Mucosa of descending colon (tissue), 3 donors: ENCODE results near the gene NPTXR. TPM values are rescaled to one million over a fixed set of nuclear protein-coding genes. Genes with fewer than 3 reads are reported as not detected.
A peak's percentile ranks its signal among the peaks of the same experiment; 100 is the strongest.

Experiments used
- ATAC-seq: fragments of 200-7000 bp; cut with Tn5 transposase; one replicate; pipeline ENCODE4 v1.9.1; 2020; ENCODE audit warnings: mild to moderate bottlenecking, moderate library complexity
- DNase-seq, 3 donors: peaks; one replicate each; pipeline ENCODE4 v3.0.0-alpha.2; 2020
- H3K36me3 ChIP-seq: fragments of 200-600 bp; one replicate; pipeline ENCODE4 v1.8.0; 2021; ENCODE audit warnings: low read depth, mild to moderate bottlenecking
- H3K4me1 ChIP-seq: fragments of 200-600 bp; one replicate; pipeline ENCODE4 v1.8.0; 2021; ENCODE audit warnings: low read depth, mild to moderate bottlenecking
- H3K4me3 ChIP-seq: fragments of 200-600 bp; one replicate; pipeline ENCODE4 v1.8.0; 2021; ENCODE audit warnings: mild to moderate bottlenecking
- H3K9me3 ChIP-seq: fragments of 200-600 bp; one replicate; pipeline ENCODE4 v1.8.0; 2021; ENCODE audit warnings: mild to moderate bottlenecking
- CTCF ChIP-seq: fragments of 200-600 bp; IDR thresholded peaks from one replicate; pipeline ENCODE4 v1.8.0; 2022; ENCODE audit warnings: antibody characterized with exemption, mild to moderate bottlenecking
- intact Hi-C, 2 donors: fragments of 100-400 bp; cut with DNase I in 1 of 2; cut with micrococcal nuclease in 1 of 2; formaldehyde crosslinking; loops; one replicate each; pipeline versions ENCODE4 v1.11.0 to v1.11.1; 2022; cut with DNase I, micrococcal nuclease
- total RNA-seq, 3 donors: library from RNA; stranded (reverse); fragmentation: NEBNext Ultra II Directional in 2 of 3; extraction: Animal tissue kit (Norgen Biotek cat#: 25700) in 2 of 3; gene quantifications; one replicate each; pipeline versions ENCODE4 v1.2.1 to v1.2.4, GENCODE V29; 2021 to 2023
- donor health status: DM: no; HTN: no; CAD: no; lungs with moderate emphysema.
- donor health status: DM: no; HTN: no; CAD: no.
- donor health status: DM: no; HTN: yes; CAD: no.

NPTXR gene
- total RNA-seq, 3 donors from 2014 or later = 0.84 to 15.5 (median 1.2) TPM

GRCh38 chr22:38802671-38803121 lies 41.1 kb downstream of the NPTXR start:
- H3K4me3 ChIP-seq = no peak overlapping the region
- ATAC-seq (peak; percentile 71), DNase-seq (peak in 1 of 3 donors; percentile 7)
- no peaks in the 10 kb centered on the region for H3K4me1 ChIP-seq
- no peak for TF ChIP-seq CTCF
- no peaks in the 10 kb centered on the region for H3K36me3 ChIP-seq
- intact Hi-C loops = no loop called here
- no peaks in the 10 kb centered on the region for H3K9me3 ChIP-seq

- H3K4me1 ChIP-seq = no peaks in the 10 kb centered on the region
- H3K4me3 ChIP-seq = no peak overlapping the region
- no peak for DNase-seq
- no peak for ATAC-seq
- intact Hi-C loops = no loop called here
- H3K9me3 ChIP-seq = no peaks in the 10 kb centered on the region
- H3K36me3 ChIP-seq = no peaks in the 10 kb centered on the region
- TF ChIP-seq CTCF = no peak
Observed at GRCh38 chr22:38799265-38800002, 44.4 kb downstream of the NPTXR start.

- Histone ChIP-seq H3K36me3 (no peaks in the 10 kb centered on the region), H3K4me1 (no peaks in the 10 kb centered on the region), H3K4me3 (no peak overlapping the region), H3K9me3 (no peaks in the 10 kb centered on the region)
- ATAC-seq (no peak), DNase-seq (no peak)
- no peak for TF ChIP-seq CTCF
- intact Hi-C loops = no loop called here
Observed at GRCh38 chr22:38798496-38798895, 45.3 kb downstream of the NPTXR start.

GRCh38 chr22:38796262-38796957 lies 47.4 kb downstream of the NPTXR start:
- Histone ChIP-seq H3K36me3 (no peaks in the 10 kb centered on the region), H3K9me3 (no peaks in the 10 kb centered on the region), H3K4me3 (no peak overlapping the region), H3K4me1 (peaks cover 8% of the 10 kb centered on the region)
- ATAC-seq (no peak), DNase-seq (no peak)
- intact Hi-C loops = no loop called here
- no peak for TF ChIP-seq CTCF

GRCh38 chr22:38795569-38795968 lies 48.3 kb downstream of the NPTXR start:
- DNase-seq (no peak), ATAC-seq (no peak)
- no peak overlapping the region for H3K4me3 ChIP-seq
- intact Hi-C loops = no loop called here
- H3K36me3 ChIP-seq = no peaks in the 10 kb centered on the region
- no peaks in the 10 kb centered on the region for H3K9me3 ChIP-seq
- peaks cover 8% of the 10 kb centered on the region for H3K4me1 ChIP-seq
- no peak for TF ChIP-seq CTCF
